ENCODE measurements around the gene CR1. TPM values are rescaled to one million over a fixed set of nuclear protein-coding genes. Genes with fewer than 3 reads are reported as not detected.

CR1 gene
- total and polyA plus RNA-seq, 2 experiments from 2014 or later: 0.65 to 0.76 TPM

DNA sequence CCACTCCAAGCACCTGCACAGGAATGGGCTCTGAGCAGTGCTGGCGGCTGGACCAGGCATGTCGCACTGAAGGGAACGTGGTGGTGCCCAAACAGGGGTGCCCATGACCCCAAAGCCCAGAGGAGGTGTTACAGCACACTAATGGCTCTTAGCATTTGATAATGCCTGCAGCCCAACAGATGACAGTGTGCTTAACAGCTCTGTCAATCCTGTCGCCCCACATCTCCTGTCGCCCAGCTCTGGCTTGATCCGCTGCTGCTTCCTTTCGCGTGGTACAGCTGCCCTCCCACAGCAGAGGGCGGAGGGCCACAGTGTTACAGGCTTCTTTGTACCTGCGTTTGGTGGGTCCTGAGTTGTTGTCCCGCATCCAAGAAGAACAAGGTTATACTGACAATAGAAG lies 116.8 kb downstream of the CR1 start:
- no peak overlapping the region for H3K4me3 ChIP-seq
- Mint-ChIP-seq H3K27ac (no peak overlapping the region), H3K4me1 (no peaks in the 10 kb centered on the region), H3K36me3 (ENCODE audit: low read depth) (peaks cover 20% of the 10 kb centered on the region; the same call in 2 of the 3 replicates), H3K9me3 (peaks cover 22% of the 10 kb centered on the region), H3K27me3 (ENCODE audit: insufficient read depth, low read depth, poor library complexity) (peaks cover 2% of the 10 kb centered on the region), H3K4me3 (no peak overlapping the region)
- H3K79me2 ChIP-seq (replicated peaks; ENCODE audit: insufficient read depth): no peaks in the 10 kb centered on the region
- no peaks in the 10 kb centered on the region for H3K36me3 ChIP-seq (ENCODE audit: insufficient read depth)
- peak; percentile 15 for DNase-seq (ENCODE audit: low spot score)
- no peaks in the 10 kb centered on the region for H3K27me3 ChIP-seq (ENCODE audit: insufficient read depth)
- H2AFZ ChIP-seq: no peak overlapping the region
- H3K4me2 ChIP-seq: no peak overlapping the region
- no peaks in the 10 kb centered on the region for H4K20me1 ChIP-seq (replicated peaks; ENCODE audit: insufficient read depth)
- ATAC-seq: no peak
- TF ChIP-seq EZH2 (IDR thresholded peaks at IDR 0.05; ENCODE audit: low read depth, unreplicated experiment): no peak
- TF ChIP-seq, protein P1, sequence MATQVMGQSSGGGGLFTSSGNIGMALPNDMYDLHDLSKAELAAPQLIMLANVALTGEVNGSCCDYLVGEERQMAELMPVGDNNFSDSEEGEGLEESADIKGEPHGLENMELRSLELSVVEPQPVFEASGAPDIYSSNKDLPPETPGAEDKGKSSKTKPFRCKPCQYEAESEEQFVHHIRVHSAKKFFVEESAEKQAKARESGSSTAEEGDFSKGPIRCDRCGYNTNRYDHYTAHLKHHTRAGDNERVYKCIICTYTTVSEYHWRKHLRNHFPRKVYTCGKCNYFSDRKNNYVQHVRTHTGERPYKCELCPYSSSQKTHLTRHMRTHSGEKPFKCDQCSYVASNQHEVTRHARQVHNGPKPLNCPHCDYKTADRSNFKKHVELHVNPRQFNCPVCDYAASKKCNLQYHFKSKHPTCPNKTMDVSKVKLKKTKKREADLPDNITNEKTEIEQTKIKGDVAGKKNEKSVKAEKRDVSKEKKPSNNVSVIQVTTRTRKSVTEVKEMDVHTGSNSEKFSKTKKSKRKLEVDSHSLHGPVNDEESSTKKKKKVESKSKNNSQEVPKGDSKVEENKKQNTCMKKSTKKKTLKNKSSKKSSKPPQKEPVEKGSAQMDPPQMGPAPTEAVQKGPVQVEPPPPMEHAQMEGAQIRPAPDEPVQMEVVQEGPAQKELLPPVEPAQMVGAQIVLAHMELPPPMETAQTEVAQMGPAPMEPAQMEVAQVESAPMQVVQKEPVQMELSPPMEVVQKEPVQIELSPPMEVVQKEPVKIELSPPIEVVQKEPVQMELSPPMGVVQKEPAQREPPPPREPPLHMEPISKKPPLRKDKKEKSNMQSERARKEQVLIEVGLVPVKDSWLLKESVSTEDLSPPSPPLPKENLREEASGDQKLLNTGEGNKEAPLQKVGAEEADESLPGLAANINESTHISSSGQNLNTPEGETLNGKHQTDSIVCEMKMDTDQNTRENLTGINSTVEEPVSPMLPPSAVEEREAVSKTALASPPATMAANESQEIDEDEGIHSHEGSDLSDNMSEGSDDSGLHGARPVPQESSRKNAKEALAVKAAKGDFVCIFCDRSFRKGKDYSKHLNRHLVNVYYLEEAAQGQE (IDR thresholded peaks at IDR 0.05; ENCODE audit: unreplicated experiment): no peak
- TF ChIP-seq, protein P2, sequence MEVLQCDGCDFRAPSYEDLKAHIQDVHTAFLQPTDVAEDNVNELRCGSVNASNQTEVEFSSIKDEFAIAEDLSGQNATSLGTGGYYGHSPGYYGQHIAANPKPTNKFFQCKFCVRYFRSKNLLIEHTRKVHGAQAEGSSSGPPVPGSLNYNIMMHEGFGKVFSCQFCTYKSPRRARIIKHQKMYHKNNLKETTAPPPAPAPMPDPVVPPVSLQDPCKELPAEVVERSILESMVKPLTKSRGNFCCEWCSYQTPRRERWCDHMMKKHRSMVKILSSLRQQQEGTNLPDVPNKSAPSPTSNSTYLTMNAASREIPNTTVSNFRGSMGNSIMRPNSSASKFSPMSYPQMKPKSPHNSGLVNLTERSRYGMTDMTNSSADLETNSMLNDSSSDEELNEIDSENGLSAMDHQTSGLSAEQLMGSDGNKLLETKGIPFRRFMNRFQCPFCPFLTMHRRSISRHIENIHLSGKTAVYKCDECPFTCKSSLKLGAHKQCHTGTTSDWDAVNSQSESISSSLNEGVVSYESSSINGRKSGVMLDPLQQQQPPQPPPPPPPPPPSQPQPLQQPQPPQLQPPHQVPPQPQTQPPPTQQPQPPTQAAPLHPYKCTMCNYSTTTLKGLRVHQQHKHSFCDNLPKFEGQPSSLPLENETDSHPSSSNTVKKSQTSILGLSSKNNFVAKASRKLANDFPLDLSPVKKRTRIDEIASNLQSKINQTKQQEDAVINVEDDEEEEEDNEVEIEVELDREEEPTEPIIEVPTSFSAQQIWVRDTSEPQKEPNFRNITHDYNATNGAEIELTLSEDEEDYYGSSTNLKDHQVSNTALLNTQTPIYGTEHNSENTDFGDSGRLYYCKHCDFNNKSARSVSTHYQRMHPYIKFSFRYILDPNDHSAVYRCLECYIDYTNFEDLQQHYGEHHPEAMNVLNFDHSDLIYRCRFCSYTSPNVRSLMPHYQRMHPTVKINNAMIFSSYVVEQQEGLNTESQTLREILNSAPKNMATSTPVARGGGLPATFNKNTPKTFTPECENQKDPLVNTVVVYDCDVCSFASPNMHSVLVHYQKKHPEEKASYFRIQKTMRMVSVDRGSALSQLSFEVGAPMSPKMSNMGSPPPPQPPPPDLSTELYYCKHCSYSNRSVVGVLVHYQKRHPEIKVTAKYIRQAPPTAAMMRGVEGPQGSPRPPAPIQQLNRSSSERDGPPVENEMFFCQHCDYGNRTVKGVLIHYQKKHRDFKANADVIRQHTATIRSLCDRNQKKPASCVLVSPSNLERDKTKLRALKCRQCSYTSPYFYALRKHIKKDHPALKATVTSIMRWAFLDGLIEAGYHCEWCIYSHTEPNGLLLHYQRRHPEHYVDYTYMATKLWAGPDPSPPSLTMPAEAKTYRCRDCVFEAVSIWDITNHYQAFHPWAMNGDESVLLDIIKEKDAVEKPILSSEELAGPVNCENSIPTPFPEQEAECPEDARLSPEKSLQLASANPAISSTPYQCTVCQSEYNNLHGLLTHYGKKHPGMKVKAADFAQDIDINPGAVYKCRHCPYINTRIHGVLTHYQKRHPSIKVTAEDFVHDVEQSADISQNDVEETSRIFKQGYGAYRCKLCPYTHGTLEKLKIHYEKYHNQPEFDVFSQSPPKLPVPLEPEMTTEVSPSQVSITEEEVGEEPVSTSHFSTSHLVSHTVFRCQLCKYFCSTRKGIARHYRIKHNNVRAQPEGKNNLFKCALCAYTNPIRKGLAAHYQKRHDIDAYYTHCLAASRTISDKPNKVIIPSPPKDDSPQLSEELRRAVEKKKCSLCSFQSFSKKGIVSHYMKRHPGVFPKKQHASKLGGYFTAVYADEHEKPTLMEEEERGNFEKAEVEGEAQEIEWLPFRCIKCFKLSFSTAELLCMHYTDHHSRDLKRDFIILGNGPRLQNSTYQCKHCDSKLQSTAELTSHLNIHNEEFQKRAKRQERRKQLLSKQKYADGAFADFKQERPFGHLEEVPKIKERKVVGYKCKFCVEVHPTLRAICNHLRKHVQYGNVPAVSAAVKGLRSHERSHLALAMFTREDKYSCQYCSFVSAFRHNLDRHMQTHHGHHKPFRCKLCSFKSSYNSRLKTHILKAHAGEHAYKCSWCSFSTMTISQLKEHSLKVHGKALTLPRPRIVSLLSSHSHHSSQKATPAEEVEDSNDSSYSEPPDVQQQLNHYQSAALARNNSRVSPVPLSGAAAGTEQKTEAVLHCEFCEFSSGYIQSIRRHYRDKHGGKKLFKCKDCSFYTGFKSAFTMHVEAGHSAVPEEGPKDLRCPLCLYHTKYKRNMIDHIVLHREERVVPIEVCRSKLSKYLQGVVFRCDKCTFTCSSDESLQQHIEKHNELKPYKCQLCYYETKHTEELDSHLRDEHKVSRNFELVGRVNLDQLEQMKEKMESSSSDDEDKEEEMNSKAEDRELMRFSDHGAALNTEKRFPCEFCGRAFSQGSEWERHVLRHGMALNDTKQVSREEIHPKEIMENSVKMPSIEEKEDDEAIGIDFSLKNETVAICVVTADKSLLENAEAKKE (CRISPR knock-in tag; IDR thresholded peaks at IDR 0.05): no peak
- no peak for TF ChIP-seq ZNF114 (CRISPR knock-in tag; IDR thresholded peaks at IDR 0.05)
- TF ChIP-seq EZH2phosphoT487 (IDR thresholded peaks at IDR 0.05; ENCODE audit: unreplicated experiment): no peak
- no peak for TF ChIP-seq NANOG (IDR thresholded peaks at IDR 0.05; ENCODE audit: borderline replicate concordance)
- TF ChIP-seq, protein P3, sequence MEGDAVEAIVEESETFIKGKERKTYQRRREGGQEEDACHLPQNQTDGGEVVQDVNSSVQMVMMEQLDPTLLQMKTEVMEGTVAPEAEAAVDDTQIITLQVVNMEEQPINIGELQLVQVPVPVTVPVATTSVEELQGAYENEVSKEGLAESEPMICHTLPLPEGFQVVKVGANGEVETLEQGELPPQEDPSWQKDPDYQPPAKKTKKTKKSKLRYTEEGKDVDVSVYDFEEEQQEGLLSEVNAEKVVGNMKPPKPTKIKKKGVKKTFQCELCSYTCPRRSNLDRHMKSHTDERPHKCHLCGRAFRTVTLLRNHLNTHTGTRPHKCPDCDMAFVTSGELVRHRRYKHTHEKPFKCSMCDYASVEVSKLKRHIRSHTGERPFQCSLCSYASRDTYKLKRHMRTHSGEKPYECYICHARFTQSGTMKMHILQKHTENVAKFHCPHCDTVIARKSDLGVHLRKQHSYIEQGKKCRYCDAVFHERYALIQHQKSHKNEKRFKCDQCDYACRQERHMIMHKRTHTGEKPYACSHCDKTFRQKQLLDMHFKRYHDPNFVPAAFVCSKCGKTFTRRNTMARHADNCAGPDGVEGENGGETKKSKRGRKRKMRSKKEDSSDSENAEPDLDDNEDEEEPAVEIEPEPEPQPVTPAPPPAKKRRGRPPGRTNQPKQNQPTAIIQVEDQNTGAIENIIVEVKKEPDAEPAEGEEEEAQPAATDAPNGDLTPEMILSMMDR (conservative IDR thresholded peaks at IDR 0.05; ENCODE audit: low read depth in 2 of 2): no peak
- TF ChIP-seq CREB1 (CRISPR knock-in tag; IDR thresholded peaks at IDR 0.05; ENCODE audit: low read depth): no peak
- TF ChIP-seq STAT1 (IDR thresholded peaks at IDR 0.05; ENCODE audit: unreplicated experiment): no peak
- peaks cover 9% of the 10 kb centered on the region; the same call in 1 of the 2 replicates for H3K9me2 ChIP-seq (ENCODE audit: insufficient read depth)
- no peaks in the 10 kb centered on the region for H3F3A ChIP-seq (replicated peaks; ENCODE audit: low read depth)
- no peak overlapping the region for H3K27ac ChIP-seq (ENCODE audit: low read depth)
- no peaks in the 10 kb centered on the region for H3K4me1 ChIP-seq (ENCODE audit: insufficient read depth)

Data from GM23338 (cell line).